GM21529 (cell line): Measurements from ENCODE around the gene FAAP100.

Experiments
- ATAC-seq: cut with Tn5 transposase; IDR thresholded peaks from one replicate; pipeline ENCODE4 v1.9.1; 2021; ENCODE audit not compliant: unreplicated experiment

Gene FAAP100

GRCh38 chr17:81577278-81578000, 25.3 kb upstream of the FAAP100 start:
- no peak for ATAC-seq

DNA sequence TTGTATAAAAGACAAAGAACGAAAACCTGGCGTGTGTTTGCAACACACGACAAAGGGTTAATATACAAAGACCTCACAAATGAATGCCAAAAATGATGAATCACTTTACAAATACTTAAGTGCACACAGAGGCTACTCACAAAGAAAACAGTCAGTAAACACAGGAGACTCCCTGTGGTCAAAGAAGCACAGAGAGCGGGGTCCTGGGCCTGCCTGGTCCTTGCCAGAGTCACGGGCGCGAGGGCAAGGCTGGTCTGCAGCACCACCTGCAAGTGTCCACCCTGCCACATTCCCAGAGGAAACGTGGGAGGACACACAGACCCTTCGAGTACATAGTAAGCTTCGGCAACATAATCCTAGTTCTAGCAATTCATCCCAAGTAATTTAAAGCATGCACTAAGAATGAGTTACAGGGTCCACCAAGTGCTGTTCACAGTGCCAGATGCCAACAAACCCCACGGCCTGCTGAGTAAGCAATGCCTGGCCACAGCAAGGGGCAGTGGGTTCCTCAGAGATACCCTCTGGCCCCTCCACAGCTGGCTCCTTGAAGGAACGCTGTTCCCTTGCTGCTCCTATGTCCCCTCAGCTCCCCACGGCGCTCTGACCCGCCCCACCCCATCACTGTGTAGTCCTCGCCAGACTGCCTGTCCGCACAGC, 24.6 kb upstream of the FAAP100 start:
- ATAC-seq: no peak

DNA sequence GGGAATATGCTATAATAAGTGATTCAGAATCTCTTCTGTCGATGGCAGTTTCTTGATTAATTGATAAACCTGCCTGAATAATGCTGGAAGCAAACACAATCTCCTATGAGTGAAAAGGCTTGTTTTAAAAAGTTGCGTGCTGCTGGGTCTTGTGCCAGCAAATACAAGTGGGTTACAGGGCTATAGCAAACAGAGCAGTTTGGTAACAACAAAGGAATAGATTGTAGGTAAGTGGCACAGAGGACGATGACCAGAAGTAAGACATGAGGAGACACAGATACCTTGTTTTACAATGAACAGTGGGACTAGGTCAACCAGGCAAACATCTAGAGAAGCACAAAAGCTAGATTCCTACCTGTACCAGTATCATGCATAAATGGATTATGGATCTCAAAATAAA, 23.7 kb upstream of the FAAP100 start:
- ATAC-seq: no peak

GRCh38 chr17:81574643-81574956, 22.4 kb upstream of the FAAP100 start:
- ATAC-seq: no peak

- ATAC-seq: no peak
Observed at GRCh38 chr17:81573794-81574642, 21.9 kb upstream of the FAAP100 start.

- ATAC-seq: no peak
Observed at GRCh38 chr17:81572563-81573168, 20.5 kb upstream of the FAAP100 start.

DNA sequence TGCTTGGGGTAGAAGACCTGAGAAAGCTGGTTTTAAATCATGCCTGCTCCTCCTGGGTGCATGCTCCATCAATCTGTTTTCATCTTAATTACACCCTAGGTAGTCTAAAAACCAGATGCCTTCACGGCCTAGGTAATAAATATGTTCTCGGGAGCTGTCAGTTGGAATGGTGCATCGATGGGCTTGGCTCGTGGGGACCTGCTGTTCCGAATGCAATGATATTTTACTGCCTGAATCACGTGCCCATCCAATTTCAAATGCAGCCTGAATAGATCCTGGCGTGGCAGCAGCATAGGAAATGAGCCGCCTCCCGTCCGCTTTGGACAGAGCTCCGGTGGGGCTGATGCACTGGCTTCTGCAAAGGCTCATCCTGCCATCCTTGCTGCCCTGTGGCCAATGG, 18.8 kb upstream of the FAAP100 start:
- ATAC-seq: no peak

DNA sequence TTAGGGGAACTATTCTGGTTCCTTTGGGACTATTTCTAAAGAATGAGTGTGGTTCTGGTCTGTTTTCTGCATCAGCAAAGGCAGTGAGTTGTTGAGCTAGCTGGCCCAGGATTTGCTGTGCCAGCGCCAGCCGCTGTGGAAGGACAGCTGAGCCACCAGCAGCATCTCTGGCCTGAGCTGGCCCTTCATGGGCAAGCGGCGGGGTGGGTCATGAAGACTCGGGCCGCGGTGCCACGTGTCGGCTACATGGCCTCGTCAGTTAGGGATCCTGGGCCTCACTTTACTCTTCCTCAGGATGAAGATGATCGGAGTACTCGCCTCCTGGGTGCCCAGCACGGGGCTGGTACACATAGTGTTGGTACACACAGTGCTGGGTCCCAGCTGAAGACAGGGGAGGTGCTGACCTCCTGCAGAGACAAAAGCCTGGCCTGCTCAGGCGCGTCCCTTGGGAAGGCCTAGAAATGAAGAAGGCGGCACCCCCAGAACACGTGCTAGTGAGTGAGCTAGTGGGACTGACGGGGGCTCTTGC, 17.9 kb upstream of the FAAP100 start:
- ATAC-seq: no peak

DNA sequence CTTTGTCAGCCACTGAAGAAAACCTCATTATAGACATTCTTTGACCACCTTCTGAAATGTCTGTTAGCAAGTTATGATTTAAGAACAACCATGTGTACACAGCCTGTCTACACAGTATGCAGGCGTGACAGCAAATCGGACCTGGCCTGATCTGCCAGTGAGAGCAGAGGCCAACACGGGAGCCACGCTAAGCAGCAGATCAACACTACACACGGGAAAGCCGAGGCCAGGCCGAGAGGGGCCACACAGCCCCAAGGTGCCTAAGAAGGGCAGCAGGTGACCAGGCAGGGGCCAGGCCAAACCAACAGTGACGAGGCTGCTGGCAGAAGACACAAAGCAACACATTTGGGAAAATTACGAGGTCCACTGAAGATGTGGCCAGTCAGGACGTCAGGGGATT, 16.3 kb upstream of the FAAP100 start:
- no peak for ATAC-seq

DNA sequence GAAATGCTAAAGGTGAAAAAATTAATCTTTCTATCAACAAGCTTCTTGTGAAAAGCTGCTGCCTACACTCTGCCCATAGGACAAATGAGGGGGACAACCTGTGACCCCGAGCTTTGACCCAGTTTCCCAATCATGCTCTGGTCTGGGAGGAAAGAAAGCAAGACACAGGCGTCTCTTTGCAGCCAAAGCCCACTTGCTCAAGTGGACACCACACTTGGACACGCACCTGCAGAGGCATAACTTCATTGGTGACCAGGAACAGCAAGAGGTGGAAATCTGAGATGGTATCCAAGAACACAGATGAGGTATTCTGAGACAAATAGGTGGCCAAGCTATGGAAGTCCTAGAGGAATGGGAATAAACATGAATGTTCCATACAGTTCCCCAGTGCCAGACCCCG, 15.0 kb upstream of the FAAP100 start:
- ATAC-seq: no peak

DNA sequence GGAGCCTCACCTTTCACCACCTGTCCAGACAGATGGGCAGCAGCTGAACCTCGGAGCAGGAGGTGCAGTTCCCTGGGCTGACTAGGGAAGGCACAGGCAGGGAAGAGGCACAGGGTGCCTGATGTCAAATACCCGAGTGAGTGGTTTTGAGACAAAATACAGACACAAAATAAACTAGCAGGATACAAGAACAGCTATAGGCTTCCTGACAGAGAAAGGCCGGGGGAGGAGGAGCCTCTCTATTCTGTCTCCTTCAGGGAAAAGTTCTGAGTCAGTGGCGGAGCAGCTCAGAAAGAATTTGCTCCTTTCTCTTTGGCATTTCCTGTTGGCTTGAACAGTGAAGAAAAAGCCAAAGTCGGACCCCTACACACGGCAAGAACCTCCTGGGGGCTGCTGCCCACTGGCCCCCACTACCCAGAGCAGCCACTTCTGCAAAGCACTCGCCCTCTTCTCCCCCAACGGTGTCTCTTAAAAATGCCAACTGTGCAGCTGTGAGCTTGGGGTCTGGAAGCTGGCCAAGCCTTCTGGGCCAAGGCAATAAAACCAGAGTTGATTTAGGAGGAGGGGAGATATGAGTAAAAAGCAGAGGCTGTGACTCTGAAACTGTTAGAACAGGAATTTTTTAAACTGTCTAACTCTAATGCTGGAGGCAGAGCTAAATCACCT, 14.4 kb upstream of the FAAP100 start:
- ATAC-seq: no peak

- no peak for ATAC-seq
Observed at GRCh38 chr17:81565231-81565630, 13.1 kb upstream of the FAAP100 start.

DNA sequence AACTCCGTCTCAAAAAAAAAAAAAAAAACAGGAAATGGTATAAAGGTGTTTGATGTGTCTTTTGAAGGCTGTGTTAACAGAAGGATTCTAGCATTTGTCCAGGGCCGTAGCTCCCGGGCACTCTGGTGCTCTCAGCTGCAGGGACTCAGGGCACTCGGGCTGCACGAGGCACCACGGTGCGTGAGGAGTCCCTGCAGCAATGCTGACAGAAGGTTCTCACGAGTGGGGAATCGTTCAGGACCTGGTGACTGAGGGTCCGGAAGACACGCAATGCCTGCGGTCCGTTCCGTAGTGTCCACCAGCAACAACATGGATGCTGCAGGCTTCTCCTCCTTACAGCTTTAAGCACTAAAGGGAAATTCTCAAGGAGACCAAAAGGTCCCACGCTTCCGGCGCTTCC, 12.6 kb upstream of the FAAP100 start:
- no peak for ATAC-seq

- no peak for ATAC-seq
Observed at GRCh38 chr17:81563861-81564586, 11.9 kb upstream of the FAAP100 start.

DNA sequence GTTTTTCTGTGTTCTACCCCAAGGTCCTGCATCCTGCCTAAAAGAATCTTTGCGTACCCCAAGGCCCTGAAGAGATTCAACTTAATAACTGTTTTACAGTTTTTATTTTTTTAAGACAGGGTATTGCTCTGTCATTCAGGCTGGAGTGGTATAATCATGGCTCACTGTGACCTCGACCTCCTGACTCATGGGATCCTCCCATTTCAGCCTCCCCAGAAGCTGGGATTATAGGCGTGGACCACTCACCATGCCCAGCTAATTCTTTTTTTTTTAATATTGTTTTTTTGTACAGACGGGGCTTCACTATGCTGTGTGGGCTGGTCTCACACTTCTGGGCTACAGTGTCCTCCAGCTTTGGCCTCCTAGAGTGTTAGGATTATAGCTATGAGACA, 9.3 kb upstream of the FAAP100 start:
- no peak for ATAC-seq

- ATAC-seq: no peak
Observed at GRCh38 chr17:81558941-81559806, 7.0 kb upstream of the FAAP100 start.

- ATAC-seq: no peak
Observed at GRCh38 chr17:81558115-81558468, 5.9 kb upstream of the FAAP100 start.

DNA sequence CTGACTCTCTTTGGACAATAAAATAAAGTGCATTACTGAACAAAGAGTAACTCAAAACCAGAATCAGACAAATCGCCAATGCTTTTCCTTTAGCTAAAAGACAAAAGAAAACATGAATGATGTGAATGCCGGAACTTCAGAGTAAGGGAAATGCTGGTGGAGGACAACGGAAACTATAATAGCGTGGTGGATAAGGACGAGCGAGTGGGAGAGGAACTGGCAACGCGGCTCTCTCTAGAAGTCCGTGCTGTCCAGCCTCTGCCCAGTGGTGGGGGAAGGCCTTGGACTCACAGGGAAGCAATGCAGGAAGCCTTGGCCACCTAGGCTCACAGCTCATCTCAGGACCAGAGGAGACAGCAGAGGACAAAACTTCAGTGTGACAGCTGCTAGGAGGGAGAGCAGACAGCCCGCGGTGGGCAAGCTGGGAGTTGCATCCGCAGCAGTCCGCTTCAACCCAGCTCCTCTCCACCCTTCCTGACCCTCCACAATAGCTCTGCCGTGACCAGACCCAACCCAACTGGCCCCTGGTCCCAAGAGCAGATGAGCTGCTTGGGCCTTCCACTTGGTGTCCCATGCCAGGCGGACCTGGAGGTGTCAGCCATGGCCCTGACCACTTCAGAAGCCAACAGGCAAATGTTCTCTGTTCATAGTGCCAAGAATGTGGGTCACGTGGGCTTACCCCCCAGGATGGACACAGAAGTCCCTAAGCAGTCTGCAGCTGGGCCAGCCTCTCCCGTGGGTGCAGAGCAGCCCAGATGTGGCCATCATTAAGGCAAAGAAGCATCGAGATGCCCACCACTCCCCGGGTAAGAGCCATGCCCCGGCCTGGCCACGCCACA, 5.3 kb upstream of the FAAP100 start:
- no peak for ATAC-seq

- ATAC-seq: no peak
Observed at GRCh38 chr17:81556863-81557262, 4.7 kb upstream of the FAAP100 start.
